Tibial nerve (tissue), 3 donors: ENCODE data around the gene DPM1.

Experiments
- CTCF ChIP-seq, 5 experiments: fragments of 200-600 bp in 3 of 5; fragments of 450-650 bp in 2 of 5; sonication (generic) in 3 of 5; IDR thresholded peaks; one replicate each; pipeline ENCODE4 v1.5.1; 2016 to 2019; ENCODE audit warnings: antibody characterized with exemption in 5 of 5, mild to moderate bottlenecking in 3 of 5, moderate library complexity in 2 of 5
- POLR2A ChIP-seq, 2 donors: fragments of 450-650 bp; IDR thresholded peaks; one replicate each; pipeline ENCODE4 v1.6.1; 2017; ENCODE audit warnings: antibody characterized with exemption in 2 of 2, mild to moderate bottlenecking in 2 of 2, moderate library complexity in 2 of 2

- TF ChIP-seq CTCF (IDR thresholded peaks at IDR 0.05): no peak
- no peak for TF ChIP-seq POLR2A (IDR thresholded peaks at IDR 0.05)
Observed at GRCh38 chr20:50980071-50980681, 21.8 kb upstream of the DPM1 start.
